Thoracic aorta (tissue), 2 donors: ENCODE measurements around the gene MACROH2A1. TPM values are rescaled to one million over a fixed set of nuclear protein-coding genes. Genes with fewer than 3 reads are reported as not detected.

Experiments
- ATAC-seq: fragments of 150-250 bp; one replicate; pipeline ENCODE4 v1.8.0; 2017; ENCODE audit warnings: low read depth; ENCODE audit not compliant: insufficient number of reproducible peaks, low FRiP score
- DNase-seq: peaks from one replicate; pipeline ENCODE4 v3.0.0-alpha.2; 2020; ENCODE audit warnings: low spot score
- H3K27ac ChIP-seq, 2 donors: fragments of 200-600 bp; sonication (generic); 1 replicate in 1 of 2; 2 replicates in 1 of 2; pipeline ENCODE4 v1.5.1; 2016; ENCODE audit warnings: mild to moderate bottlenecking in 2 of 2, moderate library complexity in 2 of 2
- H3K27me3 ChIP-seq: fragments of 200-600 bp; sonication (generic); replicated peaks from 2 replicates; pipeline ENCODE4 v1.6.0; 2016; ENCODE audit warnings: mild to moderate bottlenecking; ENCODE audit not compliant: insufficient read depth
- H3K36me3 ChIP-seq: fragments of 200-600 bp; sonication (generic); one replicate; pipeline ENCODE4 v1.5.1; 2016
- H3K4me1 ChIP-seq, 2 donors: fragments of 200-600 bp; sonication (generic); 1 replicate in 1 of 2; 2 replicates in 1 of 2; pipeline versions ENCODE4 v1.5.1 to v1.6.0; 2016; ENCODE audit warnings: low read depth in 2 of 2, mild to moderate bottlenecking in 1 of 2; ENCODE audit not compliant: control insufficient read depth in 1 of 2
- H3K4me3 ChIP-seq: fragments of 200-600 bp; sonication (generic); 2 replicates; pipeline ENCODE4 v1.5.1; 2016; ENCODE audit warnings: mild to moderate bottlenecking
- H3K9me3 ChIP-seq: fragments of 200-600 bp; sonication (generic); 2 replicates; pipeline ENCODE4 v1.5.1; 2016
- total RNA-seq, 2 donors: library from RNA; depleted of rRNA; stranded (reverse); fragments of >200 nt; gene quantifications; one replicate each; pipeline versions ENCODE4 v1.1.0 to v1.2.3, GENCODE V29; 2016
- TF ChIP-seq, protein P1 (sequence below): fragments of 200-600 bp; sonication (generic); IDR thresholded peaks from one replicate; pipeline ENCODE4 v1.5.1; 2019; ENCODE audit warnings: antibody characterized with exemption

Gene MACROH2A1
- total RNA-seq, 2 donors from 2014 or later = 153 to 192 TPM

DNA sequence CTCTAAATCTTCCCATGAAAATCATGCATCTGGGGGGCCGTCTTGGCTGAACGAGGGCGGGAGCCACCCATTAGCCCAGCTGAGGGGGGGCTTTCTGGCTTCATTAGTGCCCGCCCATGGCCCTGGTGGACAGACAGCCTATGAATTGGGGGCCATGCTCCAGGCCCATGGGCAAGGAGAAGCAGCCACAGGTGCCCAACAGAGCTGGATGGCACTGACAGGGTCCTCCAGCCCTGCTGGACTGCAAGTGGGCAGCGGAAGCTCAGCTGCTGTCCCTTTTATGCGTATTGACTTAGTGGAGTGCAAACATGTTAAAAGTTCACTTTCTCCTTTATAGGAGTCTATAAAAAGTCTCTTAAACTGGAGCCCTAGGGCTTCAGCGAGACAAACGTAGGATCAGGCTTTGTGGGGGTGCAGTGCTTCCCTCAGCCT, 75.3 kb downstream of the MACROH2A1 start:
- Histone ChIP-seq H3K27ac (no peak overlapping the region), H3K9me3 (no peaks in the 10 kb centered on the region), H3K4me1 (no peaks in the 10 kb centered on the region), H3K27me3 (no peaks in the 10 kb centered on the region), H3K4me3 (no peak overlapping the region), H3K36me3 (no peaks in the 10 kb centered on the region)
- ATAC-seq (no peak), DNase-seq (no peak)
- TF ChIP-seq, protein P1, sequence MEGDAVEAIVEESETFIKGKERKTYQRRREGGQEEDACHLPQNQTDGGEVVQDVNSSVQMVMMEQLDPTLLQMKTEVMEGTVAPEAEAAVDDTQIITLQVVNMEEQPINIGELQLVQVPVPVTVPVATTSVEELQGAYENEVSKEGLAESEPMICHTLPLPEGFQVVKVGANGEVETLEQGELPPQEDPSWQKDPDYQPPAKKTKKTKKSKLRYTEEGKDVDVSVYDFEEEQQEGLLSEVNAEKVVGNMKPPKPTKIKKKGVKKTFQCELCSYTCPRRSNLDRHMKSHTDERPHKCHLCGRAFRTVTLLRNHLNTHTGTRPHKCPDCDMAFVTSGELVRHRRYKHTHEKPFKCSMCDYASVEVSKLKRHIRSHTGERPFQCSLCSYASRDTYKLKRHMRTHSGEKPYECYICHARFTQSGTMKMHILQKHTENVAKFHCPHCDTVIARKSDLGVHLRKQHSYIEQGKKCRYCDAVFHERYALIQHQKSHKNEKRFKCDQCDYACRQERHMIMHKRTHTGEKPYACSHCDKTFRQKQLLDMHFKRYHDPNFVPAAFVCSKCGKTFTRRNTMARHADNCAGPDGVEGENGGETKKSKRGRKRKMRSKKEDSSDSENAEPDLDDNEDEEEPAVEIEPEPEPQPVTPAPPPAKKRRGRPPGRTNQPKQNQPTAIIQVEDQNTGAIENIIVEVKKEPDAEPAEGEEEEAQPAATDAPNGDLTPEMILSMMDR = no peak

DNA sequence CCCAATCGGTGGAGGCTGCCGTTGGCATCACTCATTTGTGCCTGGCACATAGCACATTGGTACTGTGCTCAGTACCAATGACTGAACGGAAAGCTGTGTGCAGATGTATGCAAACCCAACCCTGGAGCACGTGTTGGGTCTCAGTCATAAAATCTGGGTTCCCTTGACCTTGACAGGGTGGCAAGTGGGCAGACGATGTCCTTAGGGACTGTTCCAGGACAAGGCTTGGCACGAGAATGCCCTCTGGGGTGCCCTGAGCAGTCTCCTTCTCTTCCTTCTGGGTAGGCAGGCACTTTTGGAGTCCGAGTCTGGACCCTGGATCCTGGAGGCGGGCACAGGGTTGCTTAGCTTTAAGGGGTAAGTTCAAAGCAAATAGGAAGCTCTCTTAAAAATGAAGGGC, 75.8 kb downstream of the MACROH2A1 start:
- H3K4me1 ChIP-seq = no peaks in the 10 kb centered on the region
- no peak overlapping the region for H3K27ac ChIP-seq
- H3K9me3 ChIP-seq = no peaks in the 10 kb centered on the region
- ATAC-seq = no peak
- no peaks in the 10 kb centered on the region for H3K27me3 ChIP-seq
- TF ChIP-seq, protein P1 = no peak
- H3K4me3 ChIP-seq = no peak overlapping the region
- DNase-seq = no peak
- H3K36me3 ChIP-seq = no peaks in the 10 kb centered on the region

DNA sequence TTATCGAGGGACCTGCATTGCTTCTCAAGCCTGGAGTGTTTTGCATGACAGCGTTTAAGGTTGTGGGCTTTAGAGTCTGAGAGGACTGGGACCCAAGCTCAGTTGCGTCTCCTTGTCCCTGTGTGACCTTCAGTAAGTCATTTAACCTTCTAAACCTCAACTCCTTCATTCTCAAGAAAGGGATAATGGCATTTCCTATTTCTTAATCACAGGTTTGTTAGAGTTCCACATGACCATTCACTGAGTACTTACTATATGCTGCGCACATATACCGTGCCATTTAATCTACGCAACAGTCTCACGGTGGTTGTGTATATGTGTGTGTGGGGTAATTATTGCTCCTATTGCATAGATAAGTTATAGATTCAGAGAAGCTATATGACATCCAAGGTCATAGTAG, 76.3 kb downstream of the MACROH2A1 start:
- ATAC-seq = no peak

DNA sequence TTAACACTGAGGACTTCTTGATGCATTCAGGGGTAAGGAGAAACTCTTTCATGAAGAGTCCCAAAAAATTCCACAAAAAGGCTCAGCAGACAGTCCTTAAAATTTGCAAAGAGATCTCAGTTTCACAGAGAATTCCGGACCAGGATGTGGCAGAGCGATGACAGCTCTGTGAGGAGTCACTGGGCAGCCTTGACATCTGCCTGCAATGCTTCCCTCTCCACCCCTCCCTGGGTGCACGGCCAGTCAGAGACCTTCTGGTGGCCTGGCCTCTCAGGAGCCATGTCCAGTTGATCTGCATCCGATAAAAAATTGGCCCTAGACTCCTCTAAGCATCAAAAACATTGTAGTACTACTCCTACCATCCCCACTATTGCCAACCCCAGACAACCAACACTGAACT, 76.8 kb downstream of the MACROH2A1 start:
- ATAC-seq = no peak
- H3K4me3 ChIP-seq = no peak overlapping the region
- H3K9me3 ChIP-seq = no peaks in the 10 kb centered on the region
- DNase-seq = no peak
- TF ChIP-seq, protein P1 = no peak
- H3K27ac ChIP-seq = no peak overlapping the region
- no peaks in the 10 kb centered on the region for H3K27me3 ChIP-seq
- no peaks in the 10 kb centered on the region for H3K36me3 ChIP-seq
- no peaks in the 10 kb centered on the region for H3K4me1 ChIP-seq

More for the DNA sequence above, 76.3 kb downstream of the MACROH2A1 start:
- Histone ChIP-seq H3K36me3 (no peaks in the 10 kb centered on the region), H3K4me3 (no peak overlapping the region), H3K27me3 (no peaks in the 10 kb centered on the region), H3K27ac (no peak overlapping the region), H3K4me1 (no peaks in the 10 kb centered on the region), H3K9me3 (no peaks in the 10 kb centered on the region)
- TF ChIP-seq, protein P1 = no peak
- DNase-seq = no peak

DNA sequence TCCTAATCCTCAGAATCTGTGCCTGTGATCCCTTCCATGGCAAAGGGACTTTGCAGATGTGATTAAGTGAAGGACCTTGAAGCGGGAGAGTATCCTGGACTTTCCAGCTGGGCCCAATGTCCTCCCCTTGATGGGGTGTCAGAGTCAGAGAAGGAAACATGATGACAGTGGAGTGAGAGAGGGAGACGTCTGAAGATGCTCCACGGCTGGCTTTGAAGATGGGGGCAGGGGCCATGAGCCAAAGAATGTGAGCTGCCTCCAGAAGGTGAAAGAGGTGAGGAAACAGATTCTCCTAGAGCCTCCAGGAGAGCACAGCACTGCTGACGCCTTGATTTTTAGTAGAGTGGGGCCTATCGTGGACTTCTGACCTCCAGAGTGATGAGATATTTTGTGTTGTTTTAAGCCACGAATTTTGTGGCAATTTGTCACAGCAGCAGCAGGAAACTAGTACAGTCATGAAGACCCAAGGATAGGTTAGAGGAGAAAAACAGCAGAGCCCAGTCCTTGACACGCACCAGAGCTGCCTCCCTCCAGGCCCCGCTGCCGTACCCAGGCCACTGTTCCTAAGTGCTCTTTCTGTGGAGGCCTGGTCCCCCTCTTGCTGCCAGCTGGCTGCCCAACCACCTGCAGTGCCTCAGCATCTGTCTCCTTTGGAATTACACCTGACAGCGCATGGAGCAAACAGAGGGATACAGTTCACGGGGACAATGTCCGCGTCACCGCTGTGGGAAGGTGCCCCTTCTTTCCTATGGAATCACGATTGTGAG, 78.1 kb downstream of the MACROH2A1 start:
- TF ChIP-seq, protein P1 = no peak
- Histone ChIP-seq H3K27ac (no peak overlapping the region), H3K4me1 (no peaks in the 10 kb centered on the region), H3K36me3 (no peaks in the 10 kb centered on the region), H3K4me3 (no peak overlapping the region), H3K9me3 (no peaks in the 10 kb centered on the region), H3K27me3 (no peaks in the 10 kb centered on the region)
- ATAC-seq (no peak), DNase-seq (no peak)
